Endothelial cell of umbilical vein (primary cell): ENCODE results near the gene DPYSL4. TPM values are rescaled to one million over a fixed set of nuclear protein-coding genes. Genes with fewer than 3 reads are reported as not detected.

Experiments used
- BruUV-seq: library from RNA; stranded (reverse); fragments of 400-500 nt; replicated peaks from 2 replicates; lab custom pipeline; 2021; lab: Mats Ljungman, UMichigan
- CTCF ChIA-PET: fragments of 300-600, 350-600 bp; sonication (Branson Sonifier 250); formaldehyde crosslinking; loops from one replicate; lab custom pipeline; 2021; ENCODE audit warnings: antibody characterized with exemption, inconsistent platforms; lab: Charles Lee
- POLR2A ChIA-PET: fragments of 300-600, 350-600 bp; sonication (Branson Sonifier 250); formaldehyde crosslinking; loops from one replicate; lab custom pipeline; 2021; ENCODE audit warnings: antibody characterized with exemption, inconsistent platforms; lab: Charles Lee
- DNase-seq: peaks from one replicate; pipeline ENCODE4 v3.0.0-alpha.2; 2011; ENCODE audit warnings: low read depth, low spot score
- FAIRE-seq: peaks from 2 replicates; lab custom pipeline; 2011; peaks lifted over from hg19 to GRCh38; lab: Jason Lieb, UNC
- H2AFZ ChIP-seq: 2 replicates; pipeline ENCODE4 v1.6.0; 2012; ENCODE audit warnings: low read depth, low read length, control low read depth, inconsistent platforms
- H3K27ac ChIP-seq: 2 replicates; pipeline ENCODE4 v1.5.1; 2011; ENCODE audit warnings: low read depth, mild to moderate bottlenecking, control low read depth, low read length, moderate library complexity; ENCODE audit not compliant: insufficient read depth
- H3K27me3 ChIP-seq, 2 experiments: 2 replicates each; pipeline versions ENCODE4 v1.6.0 to v1.6.1; 2011; ENCODE audit warnings: low read length in 2 of 2, mixed read lengths in 1 of 2; ENCODE audit not compliant: control insufficient read depth in 2 of 2, insufficient read depth in 2 of 2
- H3K36me3 ChIP-seq, 2 experiments: 2 replicates in 1 of 2; 3 replicates in 1 of 2; pipeline ENCODE4 v1.5.1; 2011; ENCODE audit warnings: low read length in 2 of 2, mild to moderate bottlenecking in 1 of 2, moderate library complexity in 1 of 2; ENCODE audit not compliant: control insufficient read depth in 2 of 2, insufficient read depth in 2 of 2; ENCODE audit errors: extremely low read depth in 1 of 2
- H3K4me1 ChIP-seq: 3 replicates; pipeline ENCODE4 v1.5.1; 2011; ENCODE audit warnings: mild to moderate bottlenecking, low read length; ENCODE audit not compliant: control insufficient read depth, insufficient read depth; ENCODE audit errors: extremely low read depth
- H3K4me2 ChIP-seq: 2 replicates; pipeline ENCODE4 v1.6.1; 2011; ENCODE audit warnings: low read length, control low read depth, mixed read lengths; ENCODE audit not compliant: insufficient read depth
- H3K4me3 ChIP-seq, 3 experiments: fragments of 200-600 bp in 1 of 3; sonication (generic), shearing (Covaris generic) in 1 of 3; replicated peaks in 1 of 3; 2 replicates each; pipeline ENCODE4 v1.5.1; 2011 to 2016; ENCODE audit warnings: control low read depth in 3 of 3, low read length in 3 of 3, mild to moderate bottlenecking in 2 of 3, inconsistent platforms in 1 of 3, low read depth in 1 of 3, moderate library complexity in 1 of 3; ENCODE audit not compliant: insufficient read depth in 1 of 3
- H3K79me2 ChIP-seq: 2 replicates; pipeline ENCODE4 v1.6.0; 2012; ENCODE audit warnings: low read length, inconsistent platforms; ENCODE audit not compliant: control insufficient read depth, insufficient read depth
- H3K9ac ChIP-seq: replicated peaks from 2 replicates; pipeline ENCODE3; 2011; ENCODE audit warnings: low read length, control low read depth; ENCODE audit not compliant: insufficient read depth; ENCODE audit errors: extremely low read depth
- H3K9me1 ChIP-seq: replicated peaks from 3 replicates; pipeline ENCODE4 v1.6.0; 2011; ENCODE audit warnings: mild to moderate bottlenecking, low read length; ENCODE audit not compliant: control insufficient read depth, insufficient read depth; ENCODE audit errors: extremely low read depth
- H3K9me3 ChIP-seq: replicated peaks from 2 replicates; pipeline ENCODE4 v1.5.1; 2012; ENCODE audit warnings: low read length, inconsistent platforms; ENCODE audit not compliant: control insufficient read depth, insufficient read depth
- H4K20me1 ChIP-seq: replicated peaks from 2 replicates; pipeline ENCODE3; 2011; ENCODE audit warnings: mild to moderate bottlenecking, low read length; ENCODE audit not compliant: control insufficient read depth, insufficient read depth; ENCODE audit errors: extremely low read depth
- CTCF ChIP-seq, 2 donors: IDR thresholded peaks; 1 replicate in 1 of 2; 2 replicates in 1 of 2; pipeline ENCODE4 v1.5.1; 2011; ENCODE audit warnings: low read length in 2 of 2, mild to moderate bottlenecking in 2 of 2, moderate library complexity in 2 of 2, control low read depth in 1 of 2, inconsistent platforms in 1 of 2, low read depth in 1 of 2; ENCODE audit not compliant: insufficient read depth in 1 of 2; ENCODE audit errors: extremely low read depth in 1 of 2
- EZH2 ChIP-seq: IDR thresholded peaks from 2 replicates; pipeline ENCODE4 v1.6.1; 2012; ENCODE audit warnings: borderline replicate concordance, low read depth, mild to moderate bottlenecking, moderate library complexity, low read length, inconsistent platforms; ENCODE audit not compliant: severe bottlenecking
- FOS ChIP-seq: IDR thresholded peaks from 2 replicates; pipeline ENCODE4 v1.6.1; 2011; ENCODE audit warnings: mild to moderate bottlenecking, low read length, moderate library complexity, borderline replicate concordance; ENCODE audit not compliant: insufficient read depth
- GATA2 ChIP-seq: IDR thresholded peaks from 2 replicates; pipeline ENCODE4 v1.7.0; 2011; ENCODE audit warnings: low read depth, mild to moderate bottlenecking, moderate library complexity, mixed read lengths, low read length; ENCODE audit not compliant: insufficient read length, insufficient read depth
- JUN ChIP-seq: IDR thresholded peaks from 2 replicates; pipeline ENCODE4 v1.6.1; 2011; ENCODE audit warnings: borderline replicate concordance, low read depth; ENCODE audit not compliant: insufficient read length, insufficient read depth
- MYC ChIP-seq: IDR thresholded peaks from one replicate; pipeline ENCODE4 v1.6.1; 2011; ENCODE audit warnings: mild to moderate bottlenecking, low read depth, low read length
- POLR2AphosphoS5 ChIP-seq: IDR thresholded peaks from 2 replicates; pipeline ENCODE4 v1.6.1; 2012; ENCODE audit warnings: low read depth, mild to moderate bottlenecking, control low read depth, low read length, moderate library complexity; ENCODE audit not compliant: insufficient read depth
- dilution Hi-C: fragments of 300-500 bp; cut with MboI; formaldehyde crosslinking; loops from one replicate; pipeline ENCODE4 v1.15.0; 2019; ENCODE audit warnings: low sequenced_read_pairs; ENCODE audit not compliant: extremely low pct_ligation_motif_present
- intact Hi-C: fragments of 100-400 bp; cut with micrococcal nuclease; formaldehyde crosslinking; loops from one replicate; pipeline ENCODE4 v1.10.0; 2022
- polyA plus RNA-seq, 4 experiments: library from polyadenylated mRNA; depleted of rRNA in 3 of 4; stranded (reverse) in 3 of 4; unstranded in 1 of 4; fragments of >200 nt; gene quantifications; 2 replicates each; pipeline versions ENCODE4 v1.2.1 to v1.2.3, GENCODE V29; 2011 to 2012; ENCODE audit warnings: missing spikeins in 1 of 4
- total RNA-seq: library from RNA; stranded (reverse); gene quantifications from 2 replicates; pipeline ENCODE4 v1.2.3, GENCODE V29; 2021

Gene DPYSL4
- total and polyA plus RNA-seq, 2 donors (not counting 3 experiments of a cell fraction or from before 2014, with no cell fraction given): 27.1 to 60.0 TPM

GRCh38 chr10:132210766-132211165 lies 24.0 kb downstream of the DPYSL4 start:
- Histone ChIP-seq H3K9ac (no peak overlapping the region), H3K4me1 (no peaks in the 10 kb centered on the region), H3K4me2 (no peak overlapping the region), H3K27me3 (no peaks in the 10 kb centered on the region), H3K9me3 (no peaks in the 10 kb centered on the region), H3K36me3 (no peaks in the 10 kb centered on the region), H3K4me3 (no peak overlapping the region), H3K9me1 (no peaks in the 10 kb centered on the region), H2AFZ (no peak overlapping the region), H3K27ac (no peak overlapping the region), H4K20me1 (no peaks in the 10 kb centered on the region), H3K79me2 (no peaks in the 10 kb centered on the region)
- ChIA-PET POLR2A (no interaction called here), CTCF (no interaction called here)
- no peak for DNase-seq
- intact Hi-C loops: no loop called here
- no peak for FAIRE-seq
- BruUV-seq: no TSS peak
- dilution Hi-C loops: no loop called here
- no peak for TF ChIP-seq MYC
- no peak for TF ChIP-seq FOS
- no peak for TF ChIP-seq POLR2AphosphoS5
- no peak for TF ChIP-seq EZH2
- TF ChIP-seq JUN: no peak
- no peak for TF ChIP-seq CTCF (IDR thresholded peaks at IDR 0.05; ENCODE audit: extremely low read depth in 1 of 2, insufficient read depth in 1 of 2, low read depth in 1 of 2, low read length in 2 of 2)
- TF ChIP-seq GATA2: no peak
